ENCODE data around the gene PLEKHM3.

PLEKHM3 gene

GRCh38 chr2:208025037-208025813, at the start of gene PLEKHM3:
Gene PLEKHM3 (minus strand): TSS chr2:208025527. CDS start chr2:208001639, 23,888 bp downstream.
- no peak for DNase-seq (ENCODE audit: low read depth, low spot score)

- DNase-seq (ENCODE audit: low read depth, low spot score), result no peak
Measured at GRCh38 chr2:208074610-208075356, 49.5 kb upstream of the PLEKHM3 start.

- DNase-seq (ENCODE audit: low read depth, low spot score), result peak; percentile 33
Measured at GRCh38 chr2:208072250-208072892, 47.0 kb upstream of the PLEKHM3 start.

GRCh38 chr2:208069186-208069585, 43.9 kb upstream of the PLEKHM3 start:
- no peak for DNase-seq (ENCODE audit: low read depth, low spot score)

- no peak for DNase-seq (ENCODE audit: low read depth, low spot score)
Measured at GRCh38 chr2:208066016-208066415, 40.7 kb upstream of the PLEKHM3 start.

GRCh38 chr2:208065476-208065875, 40.1 kb upstream of the PLEKHM3 start:
- DNase-seq (ENCODE audit: low read depth, low spot score), result no peak

- no peak for DNase-seq (ENCODE audit: low read depth, low spot score)
Measured at GRCh38 chr2:208064220-208064961, 39.1 kb upstream of the PLEKHM3 start.

- DNase-seq (ENCODE audit: low read depth, low spot score), result no peak
Measured at GRCh38 chr2:208062961-208063360, 37.6 kb upstream of the PLEKHM3 start.

GRCh38 chr2:208062113-208062512, 36.8 kb upstream of the PLEKHM3 start:
- peak; percentile 23 for DNase-seq (ENCODE audit: low read depth, low spot score)

GRCh38 chr2:208057108-208057507, 31.8 kb upstream of the PLEKHM3 start:
- no peak for DNase-seq (ENCODE audit: low read depth, low spot score)

GRCh38 chr2:208049441-208049840, 24.1 kb upstream of the PLEKHM3 start:
- DNase-seq (ENCODE audit: low read depth, low spot score), result no peak

- DNase-seq (ENCODE audit: low read depth, low spot score), result no peak
Measured at GRCh38 chr2:208049006-208049405, 23.7 kb upstream of the PLEKHM3 start.

- no peak for DNase-seq (ENCODE audit: low read depth, low spot score)
Measured at GRCh38 chr2:208047840-208048239, 22.5 kb upstream of the PLEKHM3 start.

- DNase-seq (ENCODE audit: low read depth, low spot score), result no peak
Measured at GRCh38 chr2:208046686-208047085, 21.4 kb upstream of the PLEKHM3 start.

GRCh38 chr2:208042450-208042849, 17.1 kb upstream of the PLEKHM3 start:
- DNase-seq (ENCODE audit: low read depth, low spot score), result no peak

- DNase-seq (ENCODE audit: low read depth, low spot score), result no peak
Measured at GRCh38 chr2:208042041-208042440, 16.7 kb upstream of the PLEKHM3 start.

- no peak for DNase-seq (ENCODE audit: low read depth, low spot score)
Measured at GRCh38 chr2:208040199-208041171, 15.2 kb upstream of the PLEKHM3 start.

- no peak for DNase-seq (ENCODE audit: low read depth, low spot score)
Measured at GRCh38 chr2:208039376-208040110, 14.2 kb upstream of the PLEKHM3 start.

GRCh38 chr2:208037564-208038487, 12.5 kb upstream of the PLEKHM3 start:
- DNase-seq (ENCODE audit: low read depth, low spot score), result no peak

All from iPS DF 19.7 (cell line).